ENCODE measurements around the gene EIF5A.

The EIF5A gene

DNA sequence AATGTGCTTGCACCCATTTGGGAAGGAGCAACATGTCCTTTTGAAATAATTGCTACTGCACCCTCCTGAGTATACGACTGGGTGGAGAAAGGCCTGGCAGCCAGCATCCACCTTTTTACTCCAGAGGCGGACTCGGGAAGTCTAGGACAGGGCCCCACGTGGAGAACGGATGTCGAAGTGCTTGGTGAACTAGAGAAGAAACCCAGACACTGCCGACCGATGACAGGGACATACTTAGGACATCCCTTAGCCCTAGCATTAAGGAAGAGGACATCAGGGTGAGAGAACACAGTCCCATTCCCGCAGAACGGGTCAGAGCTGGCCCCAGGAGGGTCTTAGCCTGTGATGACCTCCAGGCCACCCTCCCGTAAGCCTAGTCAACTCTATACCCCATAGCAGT, 16.7 kb upstream of the EIF5A start:
- Histone ChIP-seq H3K4me3 (ENCODE audit: low read depth, low read length) (no peak overlapping the region), H3K27me3 (ENCODE audit: insufficient read depth, low read depth, severe bottlenecking) (no peaks in the 10 kb centered on the region), H3K36me3 (no peaks in the 10 kb centered on the region), H3K27ac (no peak overlapping the region), H3K9me3 (ENCODE audit: severe bottlenecking) (no peaks in the 10 kb centered on the region)
- TF ChIP-seq, protein P1, sequence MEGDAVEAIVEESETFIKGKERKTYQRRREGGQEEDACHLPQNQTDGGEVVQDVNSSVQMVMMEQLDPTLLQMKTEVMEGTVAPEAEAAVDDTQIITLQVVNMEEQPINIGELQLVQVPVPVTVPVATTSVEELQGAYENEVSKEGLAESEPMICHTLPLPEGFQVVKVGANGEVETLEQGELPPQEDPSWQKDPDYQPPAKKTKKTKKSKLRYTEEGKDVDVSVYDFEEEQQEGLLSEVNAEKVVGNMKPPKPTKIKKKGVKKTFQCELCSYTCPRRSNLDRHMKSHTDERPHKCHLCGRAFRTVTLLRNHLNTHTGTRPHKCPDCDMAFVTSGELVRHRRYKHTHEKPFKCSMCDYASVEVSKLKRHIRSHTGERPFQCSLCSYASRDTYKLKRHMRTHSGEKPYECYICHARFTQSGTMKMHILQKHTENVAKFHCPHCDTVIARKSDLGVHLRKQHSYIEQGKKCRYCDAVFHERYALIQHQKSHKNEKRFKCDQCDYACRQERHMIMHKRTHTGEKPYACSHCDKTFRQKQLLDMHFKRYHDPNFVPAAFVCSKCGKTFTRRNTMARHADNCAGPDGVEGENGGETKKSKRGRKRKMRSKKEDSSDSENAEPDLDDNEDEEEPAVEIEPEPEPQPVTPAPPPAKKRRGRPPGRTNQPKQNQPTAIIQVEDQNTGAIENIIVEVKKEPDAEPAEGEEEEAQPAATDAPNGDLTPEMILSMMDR (IDR thresholded peaks at IDR 0.05; ENCODE audit: low read depth, low read length): no peak
- no peak for DNase-seq

DNA sequence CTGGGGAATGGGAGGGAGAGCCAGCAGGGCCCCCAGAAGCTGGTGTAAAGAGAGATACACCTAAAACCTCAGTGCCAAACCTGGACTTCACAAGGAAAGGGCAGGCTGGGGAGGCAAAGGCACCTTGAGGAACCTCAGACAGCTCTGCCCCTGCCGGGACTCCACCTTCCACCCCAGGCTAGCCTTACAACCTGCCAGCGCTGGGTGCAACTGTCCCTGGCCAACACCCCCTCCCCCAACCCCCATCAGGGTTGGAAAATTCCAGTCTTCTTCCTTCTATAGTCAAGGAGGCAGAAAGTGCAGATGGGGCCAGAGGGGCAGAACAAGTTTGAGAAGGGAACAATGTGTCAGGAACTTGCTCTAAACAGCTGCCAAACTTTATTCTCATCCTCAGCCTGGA, 15.2 kb upstream of the EIF5A start:
- Histone ChIP-seq H3K4me3 (ENCODE audit: low read depth, low read length) (no peak overlapping the region), H3K9me3 (ENCODE audit: severe bottlenecking) (no peaks in the 10 kb centered on the region), H3K36me3 (no peaks in the 10 kb centered on the region), H3K27me3 (ENCODE audit: insufficient read depth, low read depth, severe bottlenecking) (no peaks in the 10 kb centered on the region), H3K27ac (no peak overlapping the region)
- no peak for DNase-seq
- TF ChIP-seq, protein P1 (IDR thresholded peaks at IDR 0.05; ENCODE audit: low read depth, low read length): no peak

DNA sequence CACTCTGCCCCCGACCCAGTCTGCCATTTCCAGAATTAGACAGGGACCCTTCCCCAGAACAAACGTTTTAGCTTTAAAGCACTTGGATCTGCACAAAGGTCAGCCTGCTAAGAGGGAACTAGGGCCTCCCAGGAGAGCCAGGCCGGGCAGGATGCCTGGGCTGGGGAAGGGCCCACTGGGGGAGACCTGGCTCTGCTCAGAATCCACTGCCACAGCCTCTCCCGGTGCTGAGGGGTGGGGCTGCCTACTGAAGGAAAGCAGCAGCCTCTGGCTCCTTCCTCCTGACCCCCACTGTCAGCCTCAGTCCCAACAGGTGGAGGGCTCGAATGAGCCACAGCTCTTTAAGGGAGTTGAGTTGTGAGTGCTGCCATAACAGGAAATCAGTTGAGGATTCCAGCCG, 14.7 kb upstream of the EIF5A start:
- H3K9me3 ChIP-seq (ENCODE audit: severe bottlenecking): no peaks in the 10 kb centered on the region
- no peak overlapping the region for H3K4me3 ChIP-seq (ENCODE audit: low read depth, low read length)
- no peaks in the 10 kb centered on the region for H3K36me3 ChIP-seq
- TF ChIP-seq, protein P1 (IDR thresholded peaks at IDR 0.05; ENCODE audit: low read depth, low read length): no peak
- no peaks in the 10 kb centered on the region for H3K27me3 ChIP-seq (ENCODE audit: insufficient read depth, low read depth, severe bottlenecking)
- no peak for DNase-seq
- H3K27ac ChIP-seq: no peak overlapping the region

DNA sequence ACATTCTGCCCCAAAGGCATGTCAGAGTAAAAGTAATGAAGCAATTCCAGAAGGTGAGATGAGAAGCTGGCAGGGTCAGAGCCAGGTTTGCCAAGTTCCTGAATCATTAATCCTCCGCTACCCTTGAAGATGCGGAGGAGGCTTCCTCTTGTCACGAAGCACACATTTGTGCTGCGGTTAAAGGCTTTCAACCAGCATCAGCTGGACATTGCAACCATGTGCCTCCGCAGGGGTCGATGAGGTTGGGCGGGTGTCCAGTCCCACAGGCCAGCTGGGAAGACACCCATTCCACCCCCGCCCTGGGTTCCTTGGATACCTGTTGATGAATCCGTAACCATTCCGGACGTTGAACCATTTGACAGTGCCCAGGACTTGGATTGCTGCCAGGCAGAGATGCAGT, 14.3 kb upstream of the EIF5A start:
- TF ChIP-seq, protein P1 (IDR thresholded peaks at IDR 0.05; ENCODE audit: low read depth, low read length): no peak
- H3K4me3 ChIP-seq (ENCODE audit: low read depth, low read length): no peak overlapping the region
- H3K27me3 ChIP-seq (ENCODE audit: insufficient read depth, low read depth, severe bottlenecking): no peaks in the 10 kb centered on the region
- no peaks in the 10 kb centered on the region for H3K36me3 ChIP-seq
- no peaks in the 10 kb centered on the region for H3K9me3 ChIP-seq (ENCODE audit: severe bottlenecking)
- DNase-seq: no peak
- H3K27ac ChIP-seq: no peak overlapping the region

DNA sequence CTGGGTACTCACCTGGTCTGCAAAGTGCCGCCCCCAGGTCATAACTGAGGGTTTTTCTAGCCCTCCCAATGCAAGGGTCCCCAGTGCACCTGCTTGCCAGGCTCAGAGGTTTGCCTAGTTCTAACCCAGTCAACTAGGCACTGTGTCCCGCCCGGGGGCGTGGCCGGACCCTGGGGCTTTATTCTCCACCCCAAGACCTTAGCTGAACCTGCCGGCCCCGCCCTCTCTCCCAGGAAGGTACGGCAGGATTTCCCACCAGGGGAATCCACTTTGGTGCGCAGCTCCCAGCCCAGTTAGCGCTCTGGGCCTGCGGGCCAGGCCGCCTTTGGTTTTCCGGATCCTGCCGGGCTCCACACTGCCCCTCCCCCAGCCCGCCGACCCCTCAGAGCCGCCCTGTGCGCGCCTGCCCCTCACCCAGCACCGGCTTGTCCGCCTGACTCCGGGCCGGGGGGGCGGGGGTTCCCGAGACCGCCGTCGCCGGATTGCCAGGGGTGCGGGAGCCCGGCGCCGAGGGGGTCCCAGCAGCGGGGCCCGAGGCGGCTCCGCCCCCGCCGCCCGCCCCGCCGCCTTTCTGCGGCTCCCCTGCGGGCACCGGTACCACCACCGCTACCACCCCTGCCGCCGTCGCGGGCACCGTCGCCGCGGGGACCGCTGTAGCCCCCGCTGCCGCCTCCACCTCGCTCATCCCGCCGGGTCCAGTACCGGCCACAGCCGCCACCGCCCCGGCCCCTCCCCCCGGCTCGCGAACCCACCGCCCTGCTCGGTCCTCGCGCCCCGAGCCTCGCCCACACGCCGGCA, 13.4 kb upstream of the EIF5A start:
- H3K4me3 ChIP-seq (ENCODE audit: low read depth, low read length): peak overlapping the region; percentile 42
- DNase-seq: peak; percentile 91
- TF ChIP-seq, protein P1 (IDR thresholded peaks at IDR 0.05; ENCODE audit: low read depth, low read length): no peak
- no peaks in the 10 kb centered on the region for H3K9me3 ChIP-seq (ENCODE audit: severe bottlenecking)
- no peaks in the 10 kb centered on the region for H3K36me3 ChIP-seq
- H3K27me3 ChIP-seq (ENCODE audit: insufficient read depth, low read depth, severe bottlenecking): no peaks in the 10 kb centered on the region
- H3K27ac ChIP-seq: peak overlapping the region; percentile 36; the same call in 1 of the 2 replicates

Data from WERI-Rb-1 (cell line).